IMR-90 (cell line): ENCODE measurements around the gene ZFPM1.

Source experiments
- CTCF ChIP-seq: conservative IDR thresholded peaks from 2 replicates; pipeline ENCODE4 v1.5.1; 2012; ENCODE audit warnings: mild to moderate bottlenecking, low read depth, low read length, improper control_type of control experiment
- POLR2A ChIP-seq: IDR thresholded peaks from 2 replicates; pipeline ENCODE4 v1.6.1; 2012; ENCODE audit warnings: mild to moderate bottlenecking, low read depth, low read length
- SMC3 ChIP-seq: fragments of 150-350 bp; IDR thresholded peaks from 2 replicates; pipeline ENCODE4 v1.6.1; 2016; ENCODE audit warnings: low read depth, mild to moderate bottlenecking, antibody characterized with exemption, low read length, moderate library complexity
- TF ChIP-seq, protein P1 (sequence below): fragments of 150-350 bp; IDR thresholded peaks from 2 replicates; pipeline ENCODE4 v1.6.1; 2017; ENCODE audit warnings: mild to moderate bottlenecking, antibody characterized with exemption, low read length, low read depth

- no peak for TF ChIP-seq CTCF
- TF ChIP-seq, protein P1, sequence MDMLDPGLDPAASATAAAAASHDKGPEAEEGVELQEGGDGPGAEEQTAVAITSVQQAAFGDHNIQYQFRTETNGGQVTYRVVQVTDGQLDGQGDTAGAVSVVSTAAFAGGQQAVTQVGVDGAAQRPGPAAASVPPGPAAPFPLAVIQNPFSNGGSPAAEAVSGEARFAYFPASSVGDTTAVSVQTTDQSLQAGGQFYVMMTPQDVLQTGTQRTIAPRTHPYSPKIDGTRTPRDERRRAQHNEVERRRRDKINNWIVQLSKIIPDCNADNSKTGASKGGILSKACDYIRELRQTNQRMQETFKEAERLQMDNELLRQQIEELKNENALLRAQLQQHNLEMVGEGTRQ = no peak
- no peak for TF ChIP-seq POLR2A
- no peak for TF ChIP-seq SMC3
These were observed 11.6 kb upstream of the ZFPM1 start for GRCh38 chr16:88441460-88441859.
